DOHH2 (cell line): ENCODE data around the gene HPS5.

ENCODE experiments used
- H3F3A ChIP-seq: fragments of 200-600 bp; sonication (generic), shearing (Covaris generic); 2 replicates; pipeline ENCODE4 v1.6.0; 2016; ENCODE audit warnings: antibody characterized with exemption, mild to moderate bottlenecking; ENCODE audit not compliant: control insufficient read depth, insufficient read depth
- H3K27ac ChIP-seq: fragments of 200-600 bp; sonication (generic); 2 replicates; pipeline ENCODE4 v1.5.1; 2014; ENCODE audit warnings: low read depth, mild to moderate bottlenecking, low read length, moderate library complexity
- H3K27me3 ChIP-seq: fragments of 200-600 bp; sonication (generic); 2 replicates; pipeline ENCODE4 v1.6.1; 2014; ENCODE audit warnings: mild to moderate bottlenecking, low read length, mixed read lengths; ENCODE audit not compliant: control insufficient read depth
- H3K36me3 ChIP-seq: fragments of 200-600 bp; sonication (generic); 2 replicates; pipeline ENCODE4 v1.6.1; 2014; ENCODE audit warnings: mild to moderate bottlenecking, low read length, moderate library complexity, mixed read lengths; ENCODE audit not compliant: control insufficient read depth
- H3K4me1 ChIP-seq: fragments of 200-600 bp; sonication (generic); 2 replicates; pipeline ENCODE4 v1.6.1; 2014; ENCODE audit warnings: mild to moderate bottlenecking, low read length, mixed read lengths; ENCODE audit not compliant: control insufficient read depth
- H3K4me2 ChIP-seq: fragments of 200-600 bp; sonication (generic); 2 replicates; pipeline ENCODE4 v1.6.0; 2014; ENCODE audit warnings: mild to moderate bottlenecking, low read length, moderate library complexity
- H3K4me3 ChIP-seq: fragments of 200-600 bp; sonication (generic); 2 replicates; pipeline ENCODE4 v1.5.1; 2014; ENCODE audit warnings: mild to moderate bottlenecking, low read length, mixed read lengths
- H3K79me2 ChIP-seq: fragments of 200-600 bp; sonication (generic); 2 replicates; pipeline ENCODE4 v1.6.1; 2014; ENCODE audit warnings: mild to moderate bottlenecking, low read length, mixed read lengths; ENCODE audit not compliant: control insufficient read depth
- H3K9me2 ChIP-seq: fragments of 200-600 bp; sonication (generic); replicated peaks from 2 replicates; pipeline ENCODE4 v1.6.1; 2014; ENCODE audit warnings: mild to moderate bottlenecking, low read length, mixed read lengths; ENCODE audit not compliant: control insufficient read depth
- H3K9me3 ChIP-seq: fragments of 200-600 bp; sonication (generic); 2 replicates; pipeline ENCODE4 v1.6.1; 2014; ENCODE audit warnings: antibody characterized with exemption, low read length, mixed read lengths; ENCODE audit not compliant: control insufficient read depth, insufficient read depth
- H4K20me1 ChIP-seq: fragments of 200-600 bp; sonication (generic); 2 replicates; pipeline ENCODE4 v1.6.0; 2014; ENCODE audit warnings: low read depth, mild to moderate bottlenecking, antibody characterized with exemption, low read length, moderate library complexity; ENCODE audit not compliant: control insufficient read depth, insufficient read depth
- EZH2phosphoT487 ChIP-seq: fragments of 200-600 bp; sonication (generic); IDR thresholded peaks from 2 replicates; pipeline ENCODE4 v1.6.1; 2017; ENCODE audit warnings: borderline replicate concordance, mild to moderate bottlenecking, antibody characterized with exemption, low read length, moderate library complexity, mixed read lengths
- TF ChIP-seq, protein P1 (sequence below): fragments of 200-600 bp; sonication (generic); IDR thresholded peaks from one replicate; pipeline ENCODE4 v1.5.1; 2014; ENCODE audit warnings: antibody characterized with exemption, mild to moderate bottlenecking, low read depth, low read length; ENCODE audit not compliant: poor library complexity, severe bottlenecking

HPS5 gene

DNA sequence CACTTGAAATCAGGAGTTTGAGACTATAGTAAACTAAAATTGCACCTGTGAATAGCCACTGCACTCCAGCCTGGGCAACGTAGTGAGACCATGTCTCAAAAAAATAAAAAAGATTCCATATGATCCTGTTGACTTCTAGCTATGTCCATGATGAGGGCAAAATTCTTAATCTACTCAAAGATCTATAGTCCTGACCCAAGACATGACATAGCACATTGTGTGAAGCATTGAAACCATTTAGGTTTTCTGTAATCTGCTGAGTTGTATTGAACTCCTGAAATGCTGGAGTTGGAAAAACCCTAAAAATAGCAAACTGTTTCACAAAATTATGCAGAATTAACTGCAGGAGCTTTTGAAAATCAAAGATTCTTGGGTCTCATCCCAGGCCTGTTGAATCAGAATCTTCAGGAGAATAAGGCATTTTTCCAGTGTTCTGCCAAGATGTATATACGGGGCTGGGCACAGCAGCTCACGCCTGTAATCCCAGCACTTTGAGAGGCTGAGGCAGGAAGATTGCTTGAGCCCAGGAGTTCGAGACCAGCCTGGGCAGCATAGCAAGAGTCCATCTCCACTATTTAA lies 42.6 kb upstream of the HPS5 start:
- no peaks in the 10 kb centered on the region for H3K4me1 ChIP-seq
- TF ChIP-seq, protein P1, sequence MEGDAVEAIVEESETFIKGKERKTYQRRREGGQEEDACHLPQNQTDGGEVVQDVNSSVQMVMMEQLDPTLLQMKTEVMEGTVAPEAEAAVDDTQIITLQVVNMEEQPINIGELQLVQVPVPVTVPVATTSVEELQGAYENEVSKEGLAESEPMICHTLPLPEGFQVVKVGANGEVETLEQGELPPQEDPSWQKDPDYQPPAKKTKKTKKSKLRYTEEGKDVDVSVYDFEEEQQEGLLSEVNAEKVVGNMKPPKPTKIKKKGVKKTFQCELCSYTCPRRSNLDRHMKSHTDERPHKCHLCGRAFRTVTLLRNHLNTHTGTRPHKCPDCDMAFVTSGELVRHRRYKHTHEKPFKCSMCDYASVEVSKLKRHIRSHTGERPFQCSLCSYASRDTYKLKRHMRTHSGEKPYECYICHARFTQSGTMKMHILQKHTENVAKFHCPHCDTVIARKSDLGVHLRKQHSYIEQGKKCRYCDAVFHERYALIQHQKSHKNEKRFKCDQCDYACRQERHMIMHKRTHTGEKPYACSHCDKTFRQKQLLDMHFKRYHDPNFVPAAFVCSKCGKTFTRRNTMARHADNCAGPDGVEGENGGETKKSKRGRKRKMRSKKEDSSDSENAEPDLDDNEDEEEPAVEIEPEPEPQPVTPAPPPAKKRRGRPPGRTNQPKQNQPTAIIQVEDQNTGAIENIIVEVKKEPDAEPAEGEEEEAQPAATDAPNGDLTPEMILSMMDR: no peak
- TF ChIP-seq EZH2phosphoT487: no peak
- H3K27me3 ChIP-seq: no peaks in the 10 kb centered on the region
- no peaks in the 10 kb centered on the region for H3K79me2 ChIP-seq
- H3K9me3 ChIP-seq: no peaks in the 10 kb centered on the region
- H3K4me3 ChIP-seq: no peak overlapping the region
- H3F3A ChIP-seq: no peaks in the 10 kb centered on the region
- H4K20me1 ChIP-seq: no peaks in the 10 kb centered on the region
- peaks cover 64% of the 10 kb centered on the region for H3K36me3 ChIP-seq
- H3K4me2 ChIP-seq: no peak overlapping the region
- no peaks in the 10 kb centered on the region for H3K9me2 ChIP-seq
- H3K27ac ChIP-seq: no peak overlapping the region

DNA sequence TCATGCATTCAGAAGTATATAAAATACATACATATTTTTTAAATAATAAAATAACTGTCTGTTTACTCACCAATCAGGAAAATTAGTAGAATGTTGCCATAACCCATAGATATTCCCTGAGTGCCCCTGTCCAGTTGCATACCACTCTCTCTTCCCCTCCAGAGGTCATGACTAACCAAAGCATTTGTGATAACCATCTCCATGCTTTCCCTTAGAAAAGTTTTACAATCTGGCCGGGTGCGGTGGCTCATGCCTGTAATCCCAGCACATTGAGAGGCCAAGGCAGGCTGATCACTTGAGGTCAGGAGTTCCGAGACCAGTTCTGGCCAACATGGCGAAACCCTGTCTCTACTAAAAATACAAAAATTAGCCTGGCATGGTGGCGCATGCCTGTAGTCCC lies 39.2 kb upstream of the HPS5 start:
- Histone ChIP-seq H3K9me2 (no peaks in the 10 kb centered on the region), H3K27ac (no peak overlapping the region), H3K4me3 (no peak overlapping the region), H4K20me1 (no peaks in the 10 kb centered on the region), H3F3A (no peaks in the 10 kb centered on the region), H3K79me2 (no peaks in the 10 kb centered on the region), H3K4me2 (no peak overlapping the region), H3K9me3 (no peaks in the 10 kb centered on the region), H3K4me1 (no peaks in the 10 kb centered on the region), H3K27me3 (no peaks in the 10 kb centered on the region), H3K36me3 (peaks cover 74% of the 10 kb centered on the region)
- TF ChIP-seq, protein P1: no peak
- TF ChIP-seq EZH2phosphoT487: no peak

DNA sequence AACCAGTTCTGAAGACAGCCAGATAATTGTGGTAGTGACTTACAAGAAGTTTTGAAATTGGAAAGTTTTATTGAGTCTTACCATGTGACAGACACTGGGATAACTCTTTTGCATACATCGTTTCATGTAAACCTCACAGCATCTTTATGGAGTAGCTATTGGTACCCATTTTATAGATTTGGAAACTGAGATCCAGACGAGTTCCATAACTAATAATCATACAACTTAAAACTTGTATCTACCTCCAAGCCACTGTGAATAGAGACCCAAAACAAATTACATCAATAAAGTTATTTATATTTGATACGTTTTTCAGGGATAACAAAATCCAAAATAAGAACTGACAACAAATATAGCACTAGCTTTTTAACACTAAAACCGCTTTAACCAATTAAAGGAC lies 36.7 kb upstream of the HPS5 start:
- Histone ChIP-seq H3K36me3 (peaks cover 73% of the 10 kb centered on the region), H3K9me3 (no peaks in the 10 kb centered on the region), H3K4me1 (no peaks in the 10 kb centered on the region), H3K4me3 (no peak overlapping the region), H3K79me2 (no peaks in the 10 kb centered on the region), H3F3A (no peaks in the 10 kb centered on the region), H3K27ac (no peak overlapping the region), H3K27me3 (no peaks in the 10 kb centered on the region), H4K20me1 (no peaks in the 10 kb centered on the region), H3K9me2 (no peaks in the 10 kb centered on the region), H3K4me2 (no peak overlapping the region)
- no peak for TF ChIP-seq EZH2phosphoT487
- TF ChIP-seq, protein P1: no peak

DNA sequence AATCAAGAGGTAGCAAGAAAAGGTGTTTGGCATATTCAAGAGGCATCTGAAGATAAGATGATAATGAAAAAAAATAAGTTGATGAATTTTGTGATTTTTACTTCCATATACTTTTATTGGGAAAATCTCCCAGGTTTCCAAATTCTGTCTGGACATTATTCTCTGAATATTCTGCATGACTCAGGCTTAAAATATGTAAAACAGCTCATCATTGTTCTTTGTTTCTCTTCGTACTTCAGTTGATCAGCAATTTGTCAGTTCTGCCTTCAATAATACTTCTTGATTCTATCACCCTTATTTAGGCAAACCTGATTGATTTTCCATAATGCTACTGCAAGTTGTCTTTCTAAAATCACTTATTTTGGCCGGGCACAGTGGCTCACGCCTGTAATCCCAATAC lies 30.6 kb upstream of the HPS5 start:
- no peak overlapping the region for H3K4me2 ChIP-seq
- H3F3A ChIP-seq: peaks cover 4% of the 10 kb centered on the region; the same call in 1 of the 2 replicates
- H3K27ac ChIP-seq: no peak overlapping the region
- H3K79me2 ChIP-seq: no peaks in the 10 kb centered on the region
- no peaks in the 10 kb centered on the region for H3K27me3 ChIP-seq
- peaks cover 82% of the 10 kb centered on the region for H3K36me3 ChIP-seq
- H4K20me1 ChIP-seq: no peaks in the 10 kb centered on the region
- H3K9me3 ChIP-seq: no peaks in the 10 kb centered on the region
- H3K9me2 ChIP-seq: no peaks in the 10 kb centered on the region
- no peak overlapping the region for H3K4me3 ChIP-seq
- H3K4me1 ChIP-seq: no peaks in the 10 kb centered on the region
- TF ChIP-seq, protein P1: no peak
- TF ChIP-seq EZH2phosphoT487: no peak
